ENCODE results near the gene TSPOAP1.

TSPOAP1 gene

GRCh38 chr17:58356231-58356630, 27.6 kb upstream of the TSPOAP1 start:
- ATAC-seq = no peak
- no peak for TF ChIP-seq TSHZ2 (CRISPR knock-in tag; IDR thresholded peaks at IDR 0.05)
- no peak for TF ChIP-seq POU6F1 (CRISPR knock-in tag; IDR thresholded peaks at IDR 0.05; ENCODE audit: borderline replicate concordance, low read depth)
- TF ChIP-seq CSRNP3 (CRISPR knock-in tag; IDR thresholded peaks at IDR 0.05) = no peak
- TF ChIP-seq ISL1 (CRISPR knock-in tag; IDR thresholded peaks at IDR 0.05) = no peak
- TF ChIP-seq BACH2 (CRISPR knock-in tag; IDR thresholded peaks at IDR 0.05; ENCODE audit: borderline replicate concordance) = no peak
- TF ChIP-seq ZFP30 (CRISPR knock-in tag; IDR thresholded peaks at IDR 0.05) = no peak
- no peak for TF ChIP-seq ESRRG (CRISPR knock-in tag; IDR thresholded peaks at IDR 0.05)
- no peak for TF ChIP-seq SNAI2 (CRISPR knock-in tag; IDR thresholded peaks at IDR 0.05)
- TF ChIP-seq ZNF565 (CRISPR knock-in tag; conservative IDR thresholded peaks at IDR 0.05; ENCODE audit: low read depth) = no peak
- no peak for TF ChIP-seq ZNF8 (CRISPR knock-in tag; IDR thresholded peaks at IDR 0.05)
- TF ChIP-seq CREB5 (CRISPR knock-in tag; IDR thresholded peaks at IDR 0.05; ENCODE audit: low read depth) = no peak
- TF ChIP-seq ZC3H10 (CRISPR knock-in tag; IDR thresholded peaks at IDR 0.05) = no peak
- TF ChIP-seq RARB (CRISPR knock-in tag; IDR thresholded peaks at IDR 0.05) = no peak

- ATAC-seq = no peak
Measured at GRCh38 chr17:58354541-58355216, 26.1 kb upstream of the TSPOAP1 start.

GRCh38 chr17:58353389-58353825, 24.8 kb upstream of the TSPOAP1 start:
- TF ChIP-seq CSDC2 (CRISPR knock-in tag; IDR thresholded peaks at IDR 0.05) (no peak), ZFP30 (CRISPR knock-in tag; IDR thresholded peaks at IDR 0.05) (no peak), OSR1 (CRISPR knock-in tag; IDR thresholded peaks at IDR 0.05) (no peak), TSHZ2 (CRISPR knock-in tag; IDR thresholded peaks at IDR 0.05) (no peak), ISL1 (CRISPR knock-in tag; IDR thresholded peaks at IDR 0.05) (no peak), BACH2 (CRISPR knock-in tag; IDR thresholded peaks at IDR 0.05; ENCODE audit: borderline replicate concordance) (no peak), PPARA (CRISPR knock-in tag; IDR thresholded peaks at IDR 0.05; ENCODE audit: borderline replicate concordance) (no peak), ZNF70 (CRISPR knock-in tag; IDR thresholded peaks at IDR 0.05) (no peak), ZFP3 (CRISPR knock-in tag; IDR thresholded peaks at IDR 0.05) (no peak), GLIS3 (CRISPR knock-in tag; IDR thresholded peaks at IDR 0.05) (no peak)
- no peak for ATAC-seq

More at GRCh38 chr17:58354541-58355216, 26.1 kb upstream of the TSPOAP1 start:
- no peak for TF ChIP-seq ZNF70 (CRISPR knock-in tag; IDR thresholded peaks at IDR 0.05)
- TF ChIP-seq ISL1 (CRISPR knock-in tag; IDR thresholded peaks at IDR 0.05) = no peak
- no peak for TF ChIP-seq ZNF8 (CRISPR knock-in tag; IDR thresholded peaks at IDR 0.05)
- TF ChIP-seq POU6F1 (CRISPR knock-in tag; IDR thresholded peaks at IDR 0.05; ENCODE audit: borderline replicate concordance, low read depth) = no peak
